AG09309 (cell line): Measurements from ENCODE around the gene RELA.
A peak's percentile ranks its signal among the peaks of the same experiment; 100 is the strongest.

Source experiments
- DNase-seq: peaks from one replicate; pipeline ENCODE4 v3.0.0-alpha.2; 2010; ENCODE audit warnings: low read depth
- H3K4me3 ChIP-seq: 2 replicates; pipeline ENCODE4 v1.5.1; 2011; ENCODE audit warnings: mild to moderate bottlenecking, low read depth, low read length, moderate library complexity; ENCODE audit not compliant: control insufficient read depth
- CTCF ChIP-seq: IDR thresholded peaks from 2 replicates; pipeline ENCODE4 v1.5.1; 2011; ENCODE audit warnings: mild to moderate bottlenecking, low read depth, low read length, inconsistent platforms; ENCODE audit not compliant: insufficient read depth, control insufficient read depth; ENCODE audit errors: missing control alignments

Gene RELA

GRCh38 chr11:65652511-65653228 is 10.0 kb downstream of the RELA start:
- peak; percentile 71 for DNase-seq
- no peak for TF ChIP-seq CTCF
- peak overlapping the region; percentile 50 for H3K4me3 ChIP-seq

- no peak for DNase-seq
- H3K4me3 ChIP-seq, result peak overlapping the region; percentile 23
- no peak for TF ChIP-seq CTCF
Observed at GRCh38 chr11:65651589-65652510, 10.9 kb downstream of the RELA start.

GRCh38 chr11:65651339-65651588 is 11.5 kb downstream of the RELA start:
- no peak for TF ChIP-seq CTCF
- no peak for DNase-seq
- no peak overlapping the region for H3K4me3 ChIP-seq

DNA sequence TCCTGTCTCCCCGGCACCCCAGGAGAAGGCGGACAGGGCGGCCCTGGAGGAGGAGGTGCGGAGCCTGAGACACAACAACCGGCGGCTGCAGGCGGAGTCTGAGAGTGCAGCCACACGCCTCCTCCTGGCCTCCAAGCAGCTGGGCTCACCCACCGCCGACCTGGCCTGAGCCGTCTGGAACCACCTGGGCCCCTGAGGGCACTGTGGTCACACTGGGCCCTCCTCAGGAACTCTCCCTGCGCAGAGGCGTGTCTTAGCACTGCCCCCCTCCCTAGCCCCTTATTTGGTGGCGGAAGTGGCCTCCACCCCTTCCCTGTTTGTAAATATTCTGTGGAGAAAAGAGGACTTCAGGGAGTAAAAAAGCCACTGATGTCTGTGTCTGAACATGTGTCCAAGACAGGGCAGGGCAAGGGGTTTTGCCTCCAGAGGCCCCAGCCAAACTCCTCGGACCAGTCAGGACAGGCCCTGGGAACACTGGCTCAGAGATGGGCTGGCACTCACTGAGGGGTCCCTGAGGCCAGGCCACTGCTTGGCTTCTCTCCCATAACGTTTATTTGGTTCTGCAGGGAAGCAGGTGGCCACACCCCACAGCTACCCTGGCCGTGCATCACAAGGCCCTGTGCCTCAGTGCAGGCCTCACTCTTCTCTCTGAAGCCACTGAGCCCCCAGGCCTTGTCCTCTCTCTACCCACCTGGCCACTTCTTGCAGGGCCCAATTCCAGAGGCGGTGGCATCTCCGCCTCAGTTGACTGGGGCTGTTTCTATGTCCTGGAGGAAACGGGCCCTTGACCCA is 12.0 kb downstream of the RELA start:
- no peak for DNase-seq
- TF ChIP-seq CTCF, result no peak
- no peak overlapping the region for H3K4me3 ChIP-seq

GRCh38 chr11:65649656-65650546 is 12.8 kb downstream of the RELA start:
- no peak for DNase-seq
- TF ChIP-seq CTCF, result no peak
- no peak overlapping the region for H3K4me3 ChIP-seq
